DND-41 (cell line): ENCODE measurements around the gene TTLL5.
A peak's percentile ranks its signal among the peaks of the same experiment; 100 is the strongest.

Experiments
- ATAC-seq: fragments of 200-7000 bp; cut with Tn5 transposase; 3 replicates; pipeline ENCODE4 v1.9.1; 2021; ENCODE audit warnings: low read depth; ENCODE audit not compliant: insufficient read depth
- DNase-seq: peaks from one replicate; pipeline ENCODE4 v3.0.0-alpha.2; 2020
- H2AFZ ChIP-seq: 2 replicates; pipeline ENCODE4 v1.6.0; 2012; ENCODE audit warnings: low read depth, low read length
- H3K27ac ChIP-seq: 2 replicates; pipeline ENCODE4 v1.5.1; 2012; ENCODE audit warnings: low read length, inconsistent platforms
- H3K27me3 ChIP-seq: fragments of 200-600 bp; sonication (generic); 2 replicates; pipeline ENCODE4 v1.6.0; 2012; ENCODE audit warnings: low read length, mild to moderate bottlenecking, inconsistent platforms; ENCODE audit not compliant: insufficient read depth, poor library complexity
- H3K36me3 ChIP-seq: 2 replicates; pipeline ENCODE4 v1.5.1; 2012; ENCODE audit warnings: low read length, inconsistent platforms; ENCODE audit not compliant: insufficient read depth
- H3K4me1 ChIP-seq: 2 replicates; pipeline ENCODE4 v1.5.1; 2012; ENCODE audit warnings: mild to moderate bottlenecking, low read length; ENCODE audit not compliant: insufficient read depth
- H3K4me2 ChIP-seq: 2 replicates; pipeline ENCODE4 v1.6.0; 2012; ENCODE audit warnings: mild to moderate bottlenecking, moderate library complexity, low read length, inconsistent platforms; ENCODE audit not compliant: insufficient read depth
- H3K4me3 ChIP-seq, 2 experiments: fragments of 200-600 bp in 1 of 2; shearing (Covaris generic) in 1 of 2; 2 replicates each; pipeline ENCODE4 v1.5.1; 2012 to 2016; ENCODE audit warnings: inconsistent platforms in 2 of 2, low read length in 2 of 2, mild to moderate bottlenecking in 2 of 2, low read depth in 1 of 2, moderate library complexity in 1 of 2
- H3K79me2 ChIP-seq: 2 replicates; pipeline ENCODE4 v1.6.0; 2012; ENCODE audit warnings: low read length, inconsistent platforms; ENCODE audit not compliant: insufficient read depth
- H3K9ac ChIP-seq: 2 replicates; pipeline ENCODE4 v1.6.0; 2012; ENCODE audit warnings: low read depth, mild to moderate bottlenecking, inconsistent platforms, low read length, moderate library complexity
- H3K9me3 ChIP-seq: 2 replicates; pipeline ENCODE4 v1.5.1; 2012; ENCODE audit warnings: low read length, moderate library complexity, mild to moderate bottlenecking, inconsistent platforms; ENCODE audit not compliant: insufficient read depth, severe bottlenecking
- H4K20me1 ChIP-seq: 2 replicates; pipeline ENCODE4 v1.6.0; 2012; ENCODE audit warnings: low read length; ENCODE audit not compliant: insufficient read depth
- EZH2 ChIP-seq: IDR thresholded peaks from 3 replicates; pipeline ENCODE4 v1.6.1; 2012; ENCODE audit warnings: borderline replicate concordance, low read depth, mild to moderate bottlenecking, moderate library complexity, low read length, inconsistent platforms; ENCODE audit not compliant: severe bottlenecking
- TF ChIP-seq, protein P1 (sequence below): IDR thresholded peaks from 2 replicates; pipeline ENCODE4 v1.5.1; 2012; ENCODE audit warnings: borderline replicate concordance, low read length, moderate library complexity, mild to moderate bottlenecking; ENCODE audit not compliant: poor library complexity, severe bottlenecking; ENCODE audit errors: extremely low read depth

TTLL5 gene

DNA sequence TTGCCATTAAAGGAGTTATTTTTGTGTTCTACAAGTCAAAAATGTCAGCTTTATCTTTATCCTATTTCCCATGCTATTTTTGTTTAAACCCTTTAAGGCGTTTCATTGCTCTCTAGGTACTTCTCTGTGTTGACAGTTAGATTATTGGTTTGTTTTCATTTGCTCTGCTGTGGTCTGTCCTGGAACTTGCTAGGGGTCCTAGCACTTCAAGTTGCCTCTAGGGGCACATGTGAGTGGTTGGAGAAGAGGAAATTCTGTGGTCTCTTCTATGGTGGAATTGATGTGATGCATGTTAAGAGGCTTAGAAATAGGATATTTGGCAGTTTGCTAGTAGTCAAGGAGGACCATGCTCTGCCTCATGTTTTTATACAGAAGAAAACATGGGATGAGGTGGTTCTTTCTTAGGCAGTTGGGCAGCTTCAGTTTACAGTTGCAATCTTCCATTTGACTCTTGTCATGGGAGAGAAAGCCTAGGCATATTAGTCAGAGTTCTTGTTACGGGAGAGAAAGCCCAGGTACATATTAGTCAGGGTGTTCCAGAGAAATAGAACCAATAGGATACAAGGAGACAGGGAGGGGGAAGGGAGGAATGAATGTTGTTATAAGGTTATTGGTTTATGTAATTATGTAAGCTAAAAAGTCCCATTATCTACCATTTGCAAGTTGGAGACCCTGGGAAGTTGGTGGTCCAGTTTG, 14.4 kb downstream of the TTLL5 start:
- Histone ChIP-seq H4K20me1 (no peaks in the 10 kb centered on the region), H3K4me1 (no peaks in the 10 kb centered on the region; the same call in 1 of the 2 replicates), H3K79me2 (peaks cover 5% of the 10 kb centered on the region), H3K4me2 (no peak overlapping the region), H3K36me3 (peaks cover 63% of the 10 kb centered on the region), H3K27ac (no peak overlapping the region), H3K27me3 (no peaks in the 10 kb centered on the region), H3K4me3 (no peak overlapping the region), H2AFZ (no peak overlapping the region), H3K9ac (no peak overlapping the region), H3K9me3 (no peaks in the 10 kb centered on the region)
- ATAC-seq (peak; percentile 78), DNase-seq (no peak)
- TF ChIP-seq, protein P1, sequence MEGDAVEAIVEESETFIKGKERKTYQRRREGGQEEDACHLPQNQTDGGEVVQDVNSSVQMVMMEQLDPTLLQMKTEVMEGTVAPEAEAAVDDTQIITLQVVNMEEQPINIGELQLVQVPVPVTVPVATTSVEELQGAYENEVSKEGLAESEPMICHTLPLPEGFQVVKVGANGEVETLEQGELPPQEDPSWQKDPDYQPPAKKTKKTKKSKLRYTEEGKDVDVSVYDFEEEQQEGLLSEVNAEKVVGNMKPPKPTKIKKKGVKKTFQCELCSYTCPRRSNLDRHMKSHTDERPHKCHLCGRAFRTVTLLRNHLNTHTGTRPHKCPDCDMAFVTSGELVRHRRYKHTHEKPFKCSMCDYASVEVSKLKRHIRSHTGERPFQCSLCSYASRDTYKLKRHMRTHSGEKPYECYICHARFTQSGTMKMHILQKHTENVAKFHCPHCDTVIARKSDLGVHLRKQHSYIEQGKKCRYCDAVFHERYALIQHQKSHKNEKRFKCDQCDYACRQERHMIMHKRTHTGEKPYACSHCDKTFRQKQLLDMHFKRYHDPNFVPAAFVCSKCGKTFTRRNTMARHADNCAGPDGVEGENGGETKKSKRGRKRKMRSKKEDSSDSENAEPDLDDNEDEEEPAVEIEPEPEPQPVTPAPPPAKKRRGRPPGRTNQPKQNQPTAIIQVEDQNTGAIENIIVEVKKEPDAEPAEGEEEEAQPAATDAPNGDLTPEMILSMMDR = peak; percentile 50
- TF ChIP-seq EZH2 = no peak

DNA sequence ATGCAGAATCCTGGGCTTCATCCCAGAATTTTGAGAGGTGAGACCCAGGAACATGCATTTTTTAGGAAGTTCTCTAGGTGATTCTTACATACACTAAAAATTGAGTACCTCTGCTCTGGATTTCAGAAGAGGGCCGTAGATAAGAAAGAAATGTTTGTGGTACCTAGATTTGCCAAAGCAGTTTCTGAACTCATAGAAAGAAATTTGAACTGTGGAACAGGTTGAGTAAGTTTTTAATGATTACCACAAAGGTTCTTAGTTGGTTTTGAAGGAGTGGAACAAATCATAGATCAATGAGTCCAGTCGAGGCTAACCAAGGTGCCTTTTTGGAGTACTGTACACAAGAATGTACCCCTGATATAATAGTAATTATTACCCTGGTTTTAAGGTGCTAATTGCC, 24.9 kb downstream of the TTLL5 start:
- TF ChIP-seq, protein P1 = no peak
- no peak for TF ChIP-seq EZH2
- Histone ChIP-seq H2AFZ (no peak overlapping the region), H3K9ac (no peak overlapping the region), H3K79me2 (no peaks in the 10 kb centered on the region), H4K20me1 (no peaks in the 10 kb centered on the region), H3K4me1 (no peaks in the 10 kb centered on the region), H3K27me3 (no peaks in the 10 kb centered on the region), H3K4me2 (no peak overlapping the region), H3K36me3 (peaks cover 51% of the 10 kb centered on the region), H3K9me3 (no peaks in the 10 kb centered on the region), H3K4me3 (no peak overlapping the region), H3K27ac (no peak overlapping the region)
- no peak for ATAC-seq
- DNase-seq = no peak

DNA sequence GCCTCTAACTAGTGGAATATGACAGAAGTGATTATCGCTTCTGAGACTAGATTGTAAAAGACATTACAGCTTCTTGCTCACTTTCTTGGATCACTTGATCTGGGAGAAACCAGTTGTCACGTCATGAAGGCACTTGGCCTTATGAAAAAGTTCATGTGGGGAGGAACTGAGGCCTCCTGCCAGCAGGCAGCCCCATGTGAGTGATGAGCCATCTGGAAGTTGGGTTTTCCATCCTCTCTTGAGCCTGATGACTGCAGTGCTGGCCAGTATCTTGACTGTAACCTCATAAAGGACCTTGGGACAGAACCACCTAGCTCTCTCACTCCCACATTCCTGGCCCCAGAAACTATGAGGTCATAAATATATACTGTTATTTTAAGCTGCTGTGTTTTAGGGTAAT, 28.0 kb downstream of the TTLL5 start:
- no peak overlapping the region for H3K27ac ChIP-seq
- no peak overlapping the region for H2AFZ ChIP-seq
- H3K4me1 ChIP-seq = no peaks in the 10 kb centered on the region
- no peaks in the 10 kb centered on the region for H3K79me2 ChIP-seq
- TF ChIP-seq EZH2 = no peak
- TF ChIP-seq, protein P1 = no peak
- H3K4me2 ChIP-seq = no peak overlapping the region
- no peaks in the 10 kb centered on the region for H3K9me3 ChIP-seq
- H3K4me3 ChIP-seq = no peak overlapping the region
- no peak overlapping the region for H3K9ac ChIP-seq
- peaks cover 54% of the 10 kb centered on the region for H3K36me3 ChIP-seq
- no peak for ATAC-seq
- no peaks in the 10 kb centered on the region for H4K20me1 ChIP-seq
- no peaks in the 10 kb centered on the region for H3K27me3 ChIP-seq
- DNase-seq = no peak
